ENCODE data around the gene UGT1A3. TPM values are rescaled to one million over a fixed set of nuclear protein-coding genes. Genes with fewer than 3 reads are reported as not detected.

UGT1A3 gene
- polyA plus RNA-seq, result 0.63 to 3.2 TPM (median 1.8 TPM) in 3 replicates
- polyA plus RNA-seq (2011; ENCODE audit: low read depth), result 0.34 TPM
- polyA plus RNA-seq (2011; cell fraction: cytosol; rRNA removed), result 1.7 and 1.8 TPM in 2 replicates
- 7.5 and 7.6 TPM in 2 replicates for polyA plus RNA-seq (2011; cell fraction: nucleus; rRNA removed)
- polyA plus RNA-seq (2012; ENCODE audit: low replicate concordance), result 0.17 and 0.61 TPM in 2 replicates
- polyA minus RNA-seq, result 2.0 to 15.2 TPM (median 11.6 TPM) in 3 replicates
- 2.5 TPM for polyA minus RNA-seq (2011; cell fraction: cytosol; rRNA and poly(A)+ RNA removed)
- 12.8 and 24.6 TPM in 2 replicates for polyA minus RNA-seq (2011; cell fraction: nucleus; rRNA and poly(A)+ RNA removed)

- Histone ChIP-seq H3K9ac (ENCODE audit: control insufficient read depth, extremely low read depth, insufficient read depth, low read length) (no peak within 1 kb of the TSS), H4K20me1 (ENCODE audit: control insufficient read depth, extremely low read depth, insufficient read depth, low read length) (no peaks in the 10 kb centered on the region), H3K27ac (ENCODE audit: control insufficient read depth, insufficient read depth, low read length) (no peak within 1 kb of the TSS), H3K27me3 (ENCODE audit: control insufficient read depth, extremely low read depth, insufficient read depth, low read length) (no peaks in the 10 kb centered on the region), H2AFZ (ENCODE audit: control insufficient read depth, low read length) (no peak within 1 kb of the TSS), H3K4me1 (ENCODE audit: control insufficient read depth, extremely low read depth, insufficient read depth, low read length) (no peaks in the 10 kb centered on the region), H3K9me1 (ENCODE audit: control insufficient read depth, extremely low read depth, insufficient read depth, low read length) (no peaks in the 10 kb centered on the region), H3K4me3 (ENCODE audit: control insufficient read depth in 2 of 3, extremely low read depth in 1 of 3, insufficient read depth in 2 of 3, low read depth in 1 of 3, low read length in 3 of 3) (no peak within 1 kb of the TSS), H3K9me3 (ENCODE audit: control insufficient read depth, low read depth, low read length) (no peaks in the 10 kb centered on the region), H3K79me2 (ENCODE audit: control insufficient read depth, insufficient read depth, low read length) (peaks cover 29% of the 10 kb centered on the region), H3K4me2 (ENCODE audit: control insufficient read depth, extremely low read depth, insufficient read depth, low read depth, low read length) (no peak within 1 kb of the TSS), H3K36me3 (ENCODE audit: control insufficient read depth in 2 of 2, extremely low read depth in 1 of 2, insufficient read depth in 2 of 2, low read length in 2 of 2) (peaks cover 2% of the 10 kb centered on the region in 2 experiments)
- dilution Hi-C loops (cut with MboI; ENCODE audit: extremely low pct_ligation_motif_present, low sequenced_read_pairs), result no loop called here
- no peak for FAIRE-seq
- no peak for DNase-seq (ENCODE audit: low read depth, low spot score)
- TF ChIP-seq CTCF (optimal IDR thresholded peaks at IDR 0.05 in 1 of 3, IDR thresholded peaks at IDR 0.05 in 1 of 3, conservative IDR thresholded peaks at IDR 0.05 in 1 of 3; ENCODE audit: extremely low read depth in 1 of 3, insufficient read depth in 2 of 3, low read length in 3 of 3) (no peak), EZH2 (IDR thresholded peaks at IDR 0.05; ENCODE audit: low read length) (no peak)
Measured at GRCh38 chr2:233728723-233729301, at the start of gene UGT1A3. TSS of gene UGT1A3 (plus strand) at chr2:233729042. CDS start at chr2:233729127, 85 bp downstream.

GRCh38 chr2:233679196-233679595 is 49.6 kb upstream of the UGT1A3 start:
- Histone ChIP-seq H3K9ac (ENCODE audit: control insufficient read depth, extremely low read depth, insufficient read depth, low read length) (no peak overlapping the region), H3K27me3 (ENCODE audit: control insufficient read depth, extremely low read depth, insufficient read depth, low read length) (no peaks in the 10 kb centered on the region), H3K9me1 (ENCODE audit: control insufficient read depth, extremely low read depth, insufficient read depth, low read length) (no peaks in the 10 kb centered on the region), H3K79me2 (ENCODE audit: control insufficient read depth, insufficient read depth, low read length) (no peaks in the 10 kb centered on the region), H3K4me1 (ENCODE audit: control insufficient read depth, extremely low read depth, insufficient read depth, low read length) (no peaks in the 10 kb centered on the region), H3K4me2 (ENCODE audit: control insufficient read depth, extremely low read depth, insufficient read depth, low read depth, low read length) (no peak overlapping the region), H4K20me1 (ENCODE audit: control insufficient read depth, extremely low read depth, insufficient read depth, low read length) (no peaks in the 10 kb centered on the region), H3K9me3 (ENCODE audit: control insufficient read depth, low read depth, low read length) (no peaks in the 10 kb centered on the region), H3K4me3 (ENCODE audit: control insufficient read depth in 2 of 3, extremely low read depth in 1 of 3, insufficient read depth in 2 of 3, low read depth in 1 of 3, low read length in 3 of 3) (no peak overlapping the region), H3K27ac (ENCODE audit: control insufficient read depth, insufficient read depth, low read length) (no peak overlapping the region), H3K36me3 (ENCODE audit: control insufficient read depth in 2 of 2, extremely low read depth in 1 of 2, insufficient read depth in 2 of 2, low read length in 2 of 2) (no peaks in the 10 kb centered on the region), H2AFZ (ENCODE audit: control insufficient read depth, low read length) (no peak overlapping the region)
- FAIRE-seq (no peak), DNase-seq (ENCODE audit: low read depth, low spot score) (no peak)
- no peak for TF ChIP-seq CTCF (optimal IDR thresholded peaks at IDR 0.05 in 1 of 3, IDR thresholded peaks at IDR 0.05 in 1 of 3, conservative IDR thresholded peaks at IDR 0.05 in 1 of 3; ENCODE audit: extremely low read depth in 1 of 3, insufficient read depth in 2 of 3, low read length in 3 of 3)
- TF ChIP-seq EZH2 (IDR thresholded peaks at IDR 0.05; ENCODE audit: low read length), result no peak
- dilution Hi-C loops (cut with MboI; ENCODE audit: extremely low pct_ligation_motif_present, low sequenced_read_pairs), result no loop called here
